DND-41 (cell line): ENCODE data around the gene APOA5.

ENCODE experiments used
- ATAC-seq: fragments of 200-7000 bp; cut with Tn5 transposase; 3 replicates; pipeline ENCODE4 v1.9.1; 2021; ENCODE audit warnings: low read depth; ENCODE audit not compliant: insufficient read depth
- DNase-seq: peaks from one replicate; pipeline ENCODE4 v3.0.0-alpha.2; 2020
- H2AFZ ChIP-seq: 2 replicates; pipeline ENCODE4 v1.6.0; 2012; ENCODE audit warnings: low read depth, low read length
- H3K27ac ChIP-seq: 2 replicates; pipeline ENCODE4 v1.5.1; 2012; ENCODE audit warnings: low read length, inconsistent platforms
- H3K27me3 ChIP-seq: fragments of 200-600 bp; sonication (generic); 2 replicates; pipeline ENCODE4 v1.6.0; 2012; ENCODE audit warnings: low read length, mild to moderate bottlenecking, inconsistent platforms; ENCODE audit not compliant: insufficient read depth, poor library complexity
- H3K36me3 ChIP-seq: 2 replicates; pipeline ENCODE4 v1.5.1; 2012; ENCODE audit warnings: low read length, inconsistent platforms; ENCODE audit not compliant: insufficient read depth
- H3K4me1 ChIP-seq: 2 replicates; pipeline ENCODE4 v1.5.1; 2012; ENCODE audit warnings: mild to moderate bottlenecking, low read length; ENCODE audit not compliant: insufficient read depth
- H3K4me2 ChIP-seq: 2 replicates; pipeline ENCODE4 v1.6.0; 2012; ENCODE audit warnings: mild to moderate bottlenecking, moderate library complexity, low read length, inconsistent platforms; ENCODE audit not compliant: insufficient read depth
- H3K4me3 ChIP-seq, 2 experiments: fragments of 200-600 bp in 1 of 2; shearing (Covaris generic) in 1 of 2; 2 replicates each; pipeline ENCODE4 v1.5.1; 2012 to 2016; ENCODE audit warnings: inconsistent platforms in 2 of 2, low read length in 2 of 2, mild to moderate bottlenecking in 2 of 2, low read depth in 1 of 2, moderate library complexity in 1 of 2
- H3K79me2 ChIP-seq: 2 replicates; pipeline ENCODE4 v1.6.0; 2012; ENCODE audit warnings: low read length, inconsistent platforms; ENCODE audit not compliant: insufficient read depth
- H3K9ac ChIP-seq: 2 replicates; pipeline ENCODE4 v1.6.0; 2012; ENCODE audit warnings: low read depth, mild to moderate bottlenecking, inconsistent platforms, low read length, moderate library complexity
- H3K9me3 ChIP-seq: 2 replicates; pipeline ENCODE4 v1.5.1; 2012; ENCODE audit warnings: low read length, moderate library complexity, mild to moderate bottlenecking, inconsistent platforms; ENCODE audit not compliant: insufficient read depth, severe bottlenecking
- H4K20me1 ChIP-seq: 2 replicates; pipeline ENCODE4 v1.6.0; 2012; ENCODE audit warnings: low read length; ENCODE audit not compliant: insufficient read depth
- CTCF ChIP-seq: IDR thresholded peaks from 2 replicates; pipeline ENCODE4 v1.5.1; 2012; ENCODE audit warnings: borderline replicate concordance, low read length, moderate library complexity, mild to moderate bottlenecking; ENCODE audit not compliant: poor library complexity, severe bottlenecking; ENCODE audit errors: extremely low read depth
- EZH2 ChIP-seq: IDR thresholded peaks from 3 replicates; pipeline ENCODE4 v1.6.1; 2012; ENCODE audit warnings: borderline replicate concordance, low read depth, mild to moderate bottlenecking, moderate library complexity, low read length, inconsistent platforms; ENCODE audit not compliant: severe bottlenecking

APOA5 gene

GRCh38 chr11:116797816-116798215 is 6.1 kb upstream of the APOA5 start:
- H3K79me2 ChIP-seq = no peaks in the 10 kb centered on the region
- H3K4me1 ChIP-seq = no peaks in the 10 kb centered on the region
- H3K27ac ChIP-seq = no peak overlapping the region
- H3K4me2 ChIP-seq = no peak overlapping the region
- no peaks in the 10 kb centered on the region for H4K20me1 ChIP-seq
- ATAC-seq = no peak
- no peaks in the 10 kb centered on the region for H3K9me3 ChIP-seq
- no peak for DNase-seq
- H3K36me3 ChIP-seq = no peaks in the 10 kb centered on the region
- no peak overlapping the region for H2AFZ ChIP-seq
- H3K27me3 ChIP-seq = no peaks in the 10 kb centered on the region
- no peak for TF ChIP-seq CTCF
- no peak for TF ChIP-seq EZH2
- no peak overlapping the region for H3K4me3 ChIP-seq
- no peak overlapping the region for H3K9ac ChIP-seq

- Histone ChIP-seq H2AFZ (no peak overlapping the region), H4K20me1 (no peaks in the 10 kb centered on the region), H3K36me3 (no peaks in the 10 kb centered on the region), H3K9ac (no peak overlapping the region), H3K4me1 (peaks cover under 1% of the 10 kb centered on the region; the same call in 1 of the 2 replicates), H3K4me2 (no peak overlapping the region), H3K9me3 (no peaks in the 10 kb centered on the region), H3K27ac (no peak overlapping the region), H3K79me2 (no peaks in the 10 kb centered on the region), H3K4me3 (no peak overlapping the region), H3K27me3 (no peaks in the 10 kb centered on the region)
- no peak for ATAC-seq
- DNase-seq = no peak
- TF ChIP-seq EZH2 = no peak
These were observed 4.9 kb upstream of the APOA5 start for GRCh38 chr11:116796548-116796947.

GRCh38 chr11:116794851-116795250 is 3.2 kb upstream of the APOA5 start:
- Histone ChIP-seq H2AFZ (no peak overlapping the region), H3K9me3 (no peaks in the 10 kb centered on the region), H3K27ac (no peak overlapping the region), H3K27me3 (no peaks in the 10 kb centered on the region), H3K4me3 (no peak overlapping the region), H4K20me1 (no peaks in the 10 kb centered on the region), H3K4me1 (peaks cover 4% of the 10 kb centered on the region), H3K36me3 (no peaks in the 10 kb centered on the region), H3K9ac (no peak overlapping the region), H3K4me2 (no peak overlapping the region), H3K79me2 (no peaks in the 10 kb centered on the region)
- ATAC-seq = no peak
- TF ChIP-seq CTCF (no peak), EZH2 (no peak)
- DNase-seq = no peak

GRCh38 chr11:116793772-116794097 is 2.1 kb upstream of the APOA5 start:
- H2AFZ ChIP-seq = peak overlapping the region; percentile 49; the same call in 1 of the 2 replicates
- peaks cover 4% of the 10 kb centered on the region for H3K4me1 ChIP-seq
- no peaks in the 10 kb centered on the region for H3K9me3 ChIP-seq
- DNase-seq (no peak), ATAC-seq (no peak)
- H3K27me3 ChIP-seq = no peaks in the 10 kb centered on the region
- no peak overlapping the region for H3K4me3 ChIP-seq
- no peaks in the 10 kb centered on the region for H3K79me2 ChIP-seq
- no peak overlapping the region for H3K27ac ChIP-seq
- no peak overlapping the region for H3K4me2 ChIP-seq
- no peaks in the 10 kb centered on the region for H4K20me1 ChIP-seq
- TF ChIP-seq CTCF = no peak
- no peaks in the 10 kb centered on the region for H3K36me3 ChIP-seq
- no peak overlapping the region for H3K9ac ChIP-seq
